Measurements from ENCODE around the gene TOPBP1.
"Not testable (repeated sequence)": the region's sequence is repeated elsewhere in the genome, so short reads cannot be mapped to it uniquely, and the experiment has no call there.

The TOPBP1 gene

DNA sequence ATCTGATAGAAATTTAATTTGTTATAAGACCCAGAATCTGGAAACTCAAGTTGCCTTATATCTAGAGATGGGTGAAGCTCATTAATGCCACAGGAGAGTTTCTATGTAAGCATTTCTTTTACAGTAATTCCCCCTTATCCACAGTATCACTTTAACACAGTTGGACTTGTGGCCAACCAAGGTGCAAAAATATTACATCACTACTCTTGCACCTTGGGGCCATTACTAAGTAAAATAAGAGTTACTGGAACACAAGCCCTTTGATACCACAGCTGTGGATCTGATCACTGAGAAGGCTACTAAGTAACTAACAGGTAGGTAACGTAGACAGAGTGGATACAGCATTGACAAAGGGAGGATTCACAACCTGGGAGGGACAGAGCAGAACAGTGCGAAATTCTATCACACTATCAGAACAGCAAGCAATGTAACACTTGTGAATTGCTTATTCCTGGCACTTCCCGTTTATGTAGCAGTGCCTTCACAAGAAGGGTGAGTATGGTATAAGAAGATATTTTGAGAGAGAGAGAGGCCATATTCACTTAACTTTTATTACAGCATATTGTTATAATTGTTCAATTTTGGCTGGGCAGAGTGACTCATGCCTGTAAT, 33.9 kb upstream of the TOPBP1 start:
- no peak for DNase-seq (ENCODE audit: extremely low read depth, insufficient read length)
- no peaks in the 10 kb centered on the region for H3K36me3 ChIP-seq (ENCODE audit: control insufficient read depth, insufficient read depth, low read length)
- H3K4me3 ChIP-seq (replicated peaks; ENCODE audit: low read depth, low read length), result no peak overlapping the region
- TF ChIP-seq CTCF (IDR thresholded peaks at IDR 0.05; ENCODE audit: insufficient read depth, low read length, poor library complexity, severe bottlenecking), result no peak
- no peaks in the 10 kb centered on the region; the same call in none of the 2 replicates for H3K27me3 ChIP-seq (replicated peaks; ENCODE audit: control insufficient read depth, insufficient read depth, low read length)

DNA sequence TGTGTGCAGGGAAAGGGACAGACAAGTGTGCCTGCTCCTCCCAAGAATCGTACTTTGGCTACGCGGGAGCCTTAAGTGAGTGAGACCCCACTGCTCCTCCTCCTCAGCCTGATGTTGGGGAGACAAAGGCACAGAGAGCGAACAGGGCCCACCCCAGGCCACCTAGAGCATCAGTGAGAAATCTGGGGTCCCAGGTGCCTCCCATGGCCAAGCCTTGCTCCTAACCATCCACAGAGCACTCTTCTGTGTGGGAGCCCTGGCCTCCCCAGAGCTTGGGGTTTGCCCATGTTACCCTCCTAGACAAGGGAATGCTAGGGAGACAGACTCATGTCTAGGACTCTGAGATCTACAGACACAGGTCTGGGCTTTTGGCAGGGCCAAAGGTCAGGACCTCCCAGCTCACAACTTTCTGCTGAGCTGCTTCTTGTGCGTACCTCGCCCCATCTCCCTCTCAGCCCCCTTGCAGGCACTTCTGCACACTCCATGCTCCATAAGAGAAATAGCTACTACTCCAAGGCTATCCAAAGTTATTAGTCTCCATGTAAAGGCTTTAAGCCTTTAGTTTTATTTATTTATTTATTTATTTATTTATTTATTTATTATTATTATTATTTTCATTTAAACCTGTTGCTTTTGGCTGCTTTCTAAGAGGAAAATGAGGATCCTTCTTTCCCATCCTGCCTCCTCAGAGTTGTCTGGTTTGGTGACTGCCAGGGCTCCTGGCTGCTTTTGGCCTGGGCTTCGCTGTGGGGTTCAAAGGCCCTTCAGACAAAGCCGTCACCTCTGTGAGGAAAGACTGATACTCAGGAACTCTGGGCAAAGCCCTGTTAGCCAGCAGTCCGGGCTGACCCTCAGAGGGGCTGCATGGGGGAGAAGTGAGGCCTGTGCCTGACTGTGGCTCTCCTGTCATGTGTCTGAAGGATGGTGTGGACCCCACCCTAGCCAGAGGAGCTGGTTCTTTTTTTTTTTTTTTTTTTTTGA, 32.8 kb upstream of the TOPBP1 start:
- DNase-seq (ENCODE audit: extremely low read depth, insufficient read length), result no peak
- no peak overlapping the region for H3K4me3 ChIP-seq (replicated peaks; ENCODE audit: low read depth, low read length)
- H3K36me3 ChIP-seq (ENCODE audit: control insufficient read depth, insufficient read depth, low read length), result no peaks in the 10 kb centered on the region
- no peaks in the 10 kb centered on the region; the same call in none of the 2 replicates for H3K27me3 ChIP-seq (replicated peaks; ENCODE audit: control insufficient read depth, insufficient read depth, low read length)
- no peak for TF ChIP-seq CTCF (IDR thresholded peaks at IDR 0.05; ENCODE audit: insufficient read depth, low read length, poor library complexity, severe bottlenecking)

DNA sequence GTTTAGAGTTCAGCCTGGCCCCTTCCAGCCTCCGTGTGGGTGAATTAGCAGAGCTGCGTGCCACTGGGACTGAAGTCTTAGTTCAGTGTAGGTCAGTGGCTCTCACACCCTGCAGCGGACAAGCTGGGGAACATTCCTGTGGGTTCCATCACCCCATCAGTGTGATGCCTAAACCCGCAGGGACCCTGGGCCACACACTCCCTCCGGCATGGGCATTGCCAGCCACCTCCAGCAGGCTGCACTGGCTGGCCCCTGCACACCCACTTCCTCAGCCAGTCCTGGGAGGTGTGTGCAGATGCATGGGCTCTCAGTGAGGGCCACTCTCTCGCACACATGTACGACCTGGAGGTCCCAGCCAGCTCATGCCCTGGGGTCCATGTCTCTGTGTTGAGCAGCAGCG, 32.1 kb upstream of the TOPBP1 start:
- DNase-seq (ENCODE audit: extremely low read depth, insufficient read length), result no peak
- no peak overlapping the region for H3K4me3 ChIP-seq (replicated peaks; ENCODE audit: low read depth, low read length)
- H3K36me3 ChIP-seq (ENCODE audit: control insufficient read depth, insufficient read depth, low read length), result no peaks in the 10 kb centered on the region
- H3K27me3 ChIP-seq (replicated peaks; ENCODE audit: control insufficient read depth, insufficient read depth, low read length), result no peaks in the 10 kb centered on the region; the same call in none of the 2 replicates
- no peak for TF ChIP-seq CTCF (IDR thresholded peaks at IDR 0.05; ENCODE audit: insufficient read depth, low read length, poor library complexity, severe bottlenecking)

DNA sequence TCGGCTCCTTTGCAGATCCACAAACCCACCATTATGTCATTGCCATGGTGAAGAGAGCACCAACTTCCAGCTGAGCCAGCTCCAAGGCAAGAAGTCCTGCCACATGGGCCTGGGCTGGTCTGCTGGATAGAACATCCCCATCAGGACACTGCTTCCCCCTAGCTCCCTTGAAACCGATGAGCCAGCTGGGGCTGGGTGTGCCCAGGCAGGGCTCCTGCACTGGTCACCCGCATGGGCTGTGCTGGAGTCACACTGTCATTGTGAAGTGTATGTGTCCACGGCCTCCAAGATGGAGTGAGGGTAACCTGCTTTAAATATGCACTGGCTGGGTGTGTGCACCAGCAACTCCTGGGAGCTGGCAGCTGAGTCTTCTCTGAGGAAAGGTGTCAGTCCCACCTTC, 31.0 kb upstream of the TOPBP1 start:
- DNase-seq (ENCODE audit: extremely low read depth, insufficient read length), result no peak
- Histone ChIP-seq H3K27me3 (replicated peaks; ENCODE audit: control insufficient read depth, insufficient read depth, low read length) (no peaks in the 10 kb centered on the region; the same call in none of the 2 replicates), H3K36me3 (ENCODE audit: control insufficient read depth, insufficient read depth, low read length) (no peaks in the 10 kb centered on the region), H3K4me3 (replicated peaks; ENCODE audit: low read depth, low read length) (no peak overlapping the region)
- no peak for TF ChIP-seq CTCF (IDR thresholded peaks at IDR 0.05; ENCODE audit: insufficient read depth, low read length, poor library complexity, severe bottlenecking)

- no peaks in the 10 kb centered on the region for H3K36me3 ChIP-seq (ENCODE audit: control insufficient read depth, insufficient read depth, low read length)
- TF ChIP-seq CTCF (IDR thresholded peaks at IDR 0.05; ENCODE audit: insufficient read depth, low read length, poor library complexity, severe bottlenecking), result no peak
- no peak for DNase-seq (ENCODE audit: extremely low read depth, insufficient read length)
- H3K4me3 ChIP-seq (replicated peaks; ENCODE audit: low read depth, low read length), result no peak overlapping the region
- no peaks in the 10 kb centered on the region; the same call in none of the 2 replicates for H3K27me3 ChIP-seq (replicated peaks; ENCODE audit: control insufficient read depth, insufficient read depth, low read length)
These were observed 29.7 kb upstream of the TOPBP1 start for GRCh38 chr3:133691273-133692107.

GRCh38 chr3:133677993-133678392, 16.3 kb upstream of the TOPBP1 start:
- H3K4me3 ChIP-seq (replicated peaks; ENCODE audit: low read depth, low read length); H3K27me3 ChIP-seq (replicated peaks; ENCODE audit: control insufficient read depth, insufficient read depth, low read length); H3K36me3 ChIP-seq (ENCODE audit: control insufficient read depth, insufficient read depth, low read length); DNase-seq (ENCODE audit: extremely low read depth, insufficient read length): not testable (repeated sequence)

Measured in GM06990 (cell line).